ENCODE data around the gene SLC6A4.

GRCh38 chr17:30267625-30268024, 32.1 kb upstream of the SLC6A4 start:
- TF ChIP-seq CTCF (IDR thresholded peaks at IDR 0.05; ENCODE audit: low read depth, low read length, poor library complexity, severe bottlenecking) (no peak), EZH2phosphoT487 (IDR thresholded peaks at IDR 0.05; ENCODE audit: borderline replicate concordance, low read length) (no peak)
